Mesenchymal stem cell (in vitro differentiated cells and primary cell): ENCODE data around the gene FCHSD2.
"Not testable (repeated sequence)": the region's sequence is repeated elsewhere in the genome, so short reads cannot be mapped to it uniquely, and the experiment has no call there.

Experiments used
- DNase-seq: peaks from one replicate; pipeline ENCODE4 v3.0.0-alpha.2; 2013
- H2AFZ ChIP-seq: one replicate; pipeline ENCODE4 v1.6.1; 2013; ENCODE audit warnings: low read depth, mild to moderate bottlenecking, control low read depth, inconsistent platforms, low read length, moderate library complexity
- H2AK5ac ChIP-seq: 2 replicates; pipeline ENCODE4 v1.6.1; 2013; ENCODE audit warnings: low read length, moderate library complexity, mild to moderate bottlenecking, inconsistent platforms; ENCODE audit not compliant: severe bottlenecking
- H2BK120ac ChIP-seq: one replicate; pipeline ENCODE4 v1.6.1; 2013; ENCODE audit warnings: low read depth, mild to moderate bottlenecking, inconsistent platforms, low read length, moderate library complexity
- H2BK12ac ChIP-seq, 2 experiments: one replicate each; pipeline ENCODE4 v1.6.1; 2013; ENCODE audit warnings: inconsistent platforms in 2 of 2, low read length in 2 of 2, mild to moderate bottlenecking in 2 of 2, moderate library complexity in 2 of 2, control low read depth in 1 of 2
- H2BK15ac ChIP-seq: one replicate; pipeline ENCODE4 v1.6.1; 2013; ENCODE audit warnings: mild to moderate bottlenecking, low read depth, inconsistent platforms; ENCODE audit not compliant: poor library complexity, severe bottlenecking
- H2BK5ac ChIP-seq: 2 replicates; pipeline ENCODE4 v1.6.1; 2013; ENCODE audit warnings: low read depth, mild to moderate bottlenecking, low read length, control low read depth, inconsistent platforms; ENCODE audit not compliant: poor library complexity, severe bottlenecking
- H3K14ac ChIP-seq, 2 experiments: one replicate each; pipeline ENCODE4 v1.6.1; 2013; ENCODE audit warnings: inconsistent platforms in 2 of 2, low read length in 2 of 2, control low read depth in 1 of 2, mild to moderate bottlenecking in 1 of 2, moderate library complexity in 1 of 2
- H3K18ac ChIP-seq, 2 experiments: one replicate each; pipeline ENCODE4 v1.6.1; 2013; ENCODE audit warnings: inconsistent platforms in 2 of 2, low read length in 2 of 2, control low read depth in 1 of 2, low read depth in 1 of 2, mild to moderate bottlenecking in 1 of 2
- H3K23ac ChIP-seq, 2 experiments: one replicate each; pipeline ENCODE4 v1.6.1; 2013; ENCODE audit warnings: inconsistent platforms in 2 of 2, low read length in 2 of 2, mild to moderate bottlenecking in 2 of 2, moderate library complexity in 2 of 2, control low read depth in 1 of 2
- H3K27ac ChIP-seq: 2 replicates; pipeline ENCODE4 v1.5.1; 2013; ENCODE audit warnings: mild to moderate bottlenecking, moderate library complexity, low read length, control low read depth, inconsistent platforms; ENCODE audit not compliant: poor library complexity, severe bottlenecking
- H3K27me3 ChIP-seq, 2 experiments: 2 replicates each; pipeline versions ENCODE4 v1.6.1 to v1.7.0; 2013; ENCODE audit warnings: low read length in 2 of 2, mild to moderate bottlenecking in 2 of 2, moderate library complexity in 2 of 2, control low read depth in 1 of 2, inconsistent platforms in 1 of 2; ENCODE audit not compliant: control insufficient read depth in 1 of 2, insufficient read depth in 1 of 2
- H3K36me3 ChIP-seq, 2 experiments: 2 replicates each; pipeline versions ENCODE4 v1.6.1 to v1.7.0; 2013; ENCODE audit warnings: low read length in 2 of 2, control low read depth in 1 of 2, inconsistent platforms in 1 of 2, low read depth in 1 of 2, mild to moderate bottlenecking in 1 of 2; ENCODE audit not compliant: insufficient read depth in 2 of 2, control insufficient read depth in 1 of 2
- H3K4ac ChIP-seq, 2 experiments: one replicate each; pipeline ENCODE4 v1.6.1; 2013; ENCODE audit warnings: inconsistent platforms in 2 of 2, low read length in 2 of 2, mild to moderate bottlenecking in 2 of 2, moderate library complexity in 2 of 2, control low read depth in 1 of 2, low read depth in 1 of 2
- H3K4me1 ChIP-seq: 2 replicates; pipeline ENCODE4 v1.6.1; 2013; ENCODE audit warnings: low read depth, low read length, control low read depth; ENCODE audit not compliant: control insufficient read depth, insufficient read depth
- H3K4me2 ChIP-seq: 2 replicates; pipeline ENCODE4 v1.6.1; 2013; ENCODE audit warnings: low read length, mild to moderate bottlenecking, inconsistent platforms; ENCODE audit not compliant: poor library complexity, severe bottlenecking
- H3K4me3 ChIP-seq, 2 experiments: 2 replicates each; pipeline versions ENCODE4 v1.5.1 to v1.7.0; 2013; ENCODE audit warnings: low read length in 2 of 2, mild to moderate bottlenecking in 2 of 2, control low read depth in 1 of 2, low read depth in 1 of 2; ENCODE audit not compliant: insufficient read depth in 1 of 2
- H3K79me1 ChIP-seq: replicated peaks from 2 replicates; pipeline ENCODE4 v1.6.1; 2013; ENCODE audit warnings: mild to moderate bottlenecking, control low read depth, low read length, inconsistent platforms; ENCODE audit not compliant: poor library complexity, severe bottlenecking
- H3K9ac ChIP-seq: 2 replicates; pipeline ENCODE4 v1.7.0; 2013; ENCODE audit warnings: mild to moderate bottlenecking, low read length, moderate library complexity
- H3K9me3 ChIP-seq: 2 replicates; pipeline ENCODE4 v1.7.0; 2013; ENCODE audit warnings: mild to moderate bottlenecking, low read length; ENCODE audit not compliant: control insufficient read depth
- H4K8ac ChIP-seq: one replicate; pipeline ENCODE4 v1.6.1; 2013; ENCODE audit warnings: inconsistent platforms, mild to moderate bottlenecking, low read length, moderate library complexity
- H4K91ac ChIP-seq: one replicate; pipeline ENCODE4 v1.6.1; 2013; ENCODE audit warnings: mild to moderate bottlenecking, low read length, inconsistent platforms
- WGBS: methylation state at CpG from one replicate; pipeline ENCODE4 v1.1.7; 2013; ENCODE audit warnings: mixed read lengths; 5-methylcytosine and 5-hydroxymethylcytosine counted together

FCHSD2 gene

DNA sequence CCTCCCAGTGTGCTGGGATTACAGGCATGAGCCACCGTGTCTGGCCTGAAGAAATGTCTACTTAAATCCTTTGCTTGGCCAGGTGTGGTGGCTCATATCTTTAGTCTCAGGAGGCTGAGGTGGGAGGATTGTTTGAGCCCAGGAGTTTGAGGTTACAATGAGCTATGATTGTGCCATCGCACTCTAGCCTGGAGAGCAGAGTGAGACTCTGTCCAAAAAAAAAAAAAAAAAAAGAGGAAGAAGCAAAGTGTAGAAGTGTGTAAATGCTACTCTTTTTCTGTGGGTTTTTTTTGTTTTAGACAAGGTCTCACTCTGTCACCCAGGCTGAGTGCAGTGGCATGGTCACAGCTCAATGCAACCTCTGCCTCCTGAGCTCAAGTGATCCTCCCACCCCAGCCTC is 334.3 kb downstream of the FCHSD2 start:
- no peak overlapping the region for H3K4me3 ChIP-seq
- no peak overlapping the region for H3K4me2 ChIP-seq
- no peak for DNase-seq
- no peak overlapping the region for H3K23ac ChIP-seq
- H2AK5ac ChIP-seq, result no peak overlapping the region
- no peak overlapping the region for H3K9ac ChIP-seq
- H3K36me3 ChIP-seq, result peaks cover 4 to 9% of the 10 kb centered on the region in 2 experiments
- H3K27ac ChIP-seq, result no peak overlapping the region
- H2BK120ac ChIP-seq, result no peak overlapping the region
- no peaks in the 10 kb centered on the region for H3K27me3 ChIP-seq
- H2BK5ac ChIP-seq, result no peak overlapping the region
- no peak overlapping the region for H3K18ac ChIP-seq
- no peak overlapping the region for H2BK12ac ChIP-seq
- peaks cover 4% of the 10 kb centered on the region for H3K4me1 ChIP-seq
- 94% methylated on average over 2 of the region's 2 CpGs for WGBS
- H2BK15ac ChIP-seq, result no peak overlapping the region
- no peak overlapping the region for H2AFZ ChIP-seq
- H3K14ac ChIP-seq, result no peak overlapping the region
- H3K9me3 ChIP-seq, result no peaks in the 10 kb centered on the region
- H4K91ac ChIP-seq, result peak overlapping the region; percentile 15
- peak overlapping the region; percentile 28 for H4K8ac ChIP-seq
- H3K79me1 ChIP-seq, result peaks cover 6% of the 10 kb centered on the region
- no peak overlapping the region for H3K4ac ChIP-seq

DNA sequence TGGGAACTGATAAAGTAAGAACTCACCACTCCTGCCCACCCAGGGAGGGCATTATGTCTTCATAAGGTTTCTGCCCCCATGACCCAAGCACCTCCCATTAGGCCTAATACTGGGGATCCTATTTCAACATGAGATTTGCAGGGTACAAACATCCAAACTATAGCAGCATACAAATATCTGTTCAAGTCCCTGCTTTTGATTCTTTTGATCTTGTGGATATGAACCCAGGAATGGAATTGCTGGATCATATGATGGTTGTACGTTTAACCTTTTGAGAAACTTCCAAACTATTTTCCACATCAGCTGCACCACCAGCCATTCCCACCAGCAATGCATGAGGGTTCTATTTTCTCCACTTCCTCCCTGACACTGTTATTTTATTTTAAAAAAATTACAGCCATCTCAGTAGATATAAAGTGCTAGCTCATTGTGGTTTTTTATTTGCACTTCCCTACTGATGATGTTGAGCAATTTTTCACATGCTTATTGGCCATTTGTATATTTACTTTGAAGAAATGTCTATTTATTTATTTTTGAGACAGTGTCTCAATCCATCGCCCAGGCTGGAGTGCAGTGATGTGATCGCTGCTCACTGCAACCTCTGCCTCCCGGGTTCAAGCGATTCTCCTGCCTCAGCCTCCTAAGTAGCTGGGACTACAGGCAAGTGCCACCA is 335.0 kb downstream of the FCHSD2 start:
- H3K14ac ChIP-seq, result no peak overlapping the region

DNA sequence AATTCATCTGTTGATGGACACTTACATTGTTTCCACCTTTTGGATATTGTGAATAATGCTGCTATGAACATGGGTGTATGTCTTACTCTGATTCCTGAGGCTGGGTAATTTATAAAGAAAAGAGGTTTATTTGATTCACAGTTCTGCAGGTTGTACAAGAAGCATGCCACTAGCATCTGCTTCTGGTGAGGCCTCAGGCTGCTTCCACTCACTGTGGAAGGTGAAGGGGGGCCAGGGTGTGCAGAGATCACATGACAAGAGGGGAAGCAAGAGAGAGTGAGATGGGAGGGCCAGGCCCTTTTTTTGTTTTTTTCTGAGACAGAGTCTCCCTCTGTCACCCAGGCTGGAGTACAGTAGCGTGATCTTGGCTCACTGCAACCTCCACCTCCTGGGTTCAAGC is 335.7 kb downstream of the FCHSD2 start:
- not testable (repeated sequence) for H3K36me3 ChIP-seq, H3K27ac ChIP-seq, H3K4me2 ChIP-seq, H3K14ac ChIP-seq, H2BK15ac ChIP-seq, H3K4me1 ChIP-seq, H3K23ac ChIP-seq, H2AFZ ChIP-seq, H4K8ac ChIP-seq, DNase-seq, H4K91ac ChIP-seq, H2BK120ac ChIP-seq, H3K9ac ChIP-seq, H3K27me3 ChIP-seq, H3K9me3 ChIP-seq, H3K79me1 ChIP-seq, H3K4me3 ChIP-seq, H2AK5ac ChIP-seq, H2BK5ac ChIP-seq, H3K18ac ChIP-seq
- WGBS, result 100% methylated on average over 1 of the region's 1 CpG
- Histone ChIP-seq H2BK12ac (peak overlapping the region in 1 of 2 experiments; percentile 52), H3K4ac (peak overlapping the region in 1 of 2 experiments; percentile 16)

More for the DNA sequence above, 335.0 kb downstream of the FCHSD2 start:
- H3K18ac ChIP-seq, result no peak overlapping the region
- no peaks in the 10 kb centered on the region for H3K9me3 ChIP-seq
- no peaks in the 10 kb centered on the region for H3K4me1 ChIP-seq
- H4K91ac ChIP-seq, result no peak overlapping the region
- H2AK5ac ChIP-seq, result no peak overlapping the region
- H3K4me2 ChIP-seq, result no peak overlapping the region
- no peak overlapping the region for H3K9ac ChIP-seq
- no peak overlapping the region for H3K23ac ChIP-seq
- H3K79me1 ChIP-seq, result peaks cover 2% of the 10 kb centered on the region
- H2AFZ ChIP-seq, result no peak overlapping the region
- no peak overlapping the region for H2BK120ac ChIP-seq
- H3K27ac ChIP-seq, result no peak overlapping the region
- WGBS, result 79% methylated on average over 4 of the region's 5 CpGs
- peaks cover 4 to 9% of the 10 kb centered on the region in 2 experiments for H3K36me3 ChIP-seq
- H2BK12ac ChIP-seq, result no peak overlapping the region
- H4K8ac ChIP-seq, result no peak overlapping the region
- DNase-seq, result peak; percentile 79
- no peak overlapping the region for H2BK15ac ChIP-seq
- no peak overlapping the region for H3K4me3 ChIP-seq
- no peak overlapping the region for H3K4ac ChIP-seq
- H2BK5ac ChIP-seq, result no peak overlapping the region
- no peaks in the 10 kb centered on the region for H3K27me3 ChIP-seq

DNA sequence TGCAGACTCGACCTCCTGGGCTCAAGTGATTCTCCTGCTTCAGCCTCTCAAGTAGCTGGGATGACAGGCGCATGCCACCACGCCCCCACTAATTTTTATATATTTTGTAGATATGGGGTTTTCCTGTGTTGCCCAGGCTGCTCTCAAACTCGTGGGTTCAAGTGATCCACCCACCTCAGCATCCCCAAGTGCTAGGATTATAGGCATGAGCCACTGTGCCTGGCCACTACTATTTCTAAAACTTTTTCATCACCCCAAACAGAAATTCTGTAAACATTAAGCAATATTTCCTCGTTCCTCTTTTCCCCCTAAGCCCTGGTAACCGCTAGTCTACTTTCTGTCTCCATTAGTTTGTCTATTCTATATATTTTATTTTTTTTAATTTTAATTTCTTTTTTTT is 336.9 kb downstream of the FCHSD2 start:
- 82% methylated on average over 2 of the region's 6 CpGs for WGBS
- H4K91ac ChIP-seq, result no peak overlapping the region
- H2BK5ac ChIP-seq, result no peak overlapping the region

More for the DNA sequence above, 336.9 kb downstream of the FCHSD2 start:
- H2AK5ac ChIP-seq, result no peak overlapping the region
- no peaks in the 10 kb centered on the region for H3K79me1 ChIP-seq
- no peak overlapping the region for H3K14ac ChIP-seq
- no peak overlapping the region for H3K9ac ChIP-seq
- H3K4me1 ChIP-seq, result no peaks in the 10 kb centered on the region
- no peak overlapping the region for H2BK120ac ChIP-seq
- H2BK15ac ChIP-seq, result no peak overlapping the region
- no peak overlapping the region for H3K4me2 ChIP-seq
- no peaks in the 10 kb centered on the region for H3K27me3 ChIP-seq
- no peak overlapping the region for H2AFZ ChIP-seq
- H3K23ac ChIP-seq, result no peak overlapping the region
- H3K27ac ChIP-seq, result no peak overlapping the region
- DNase-seq, result no peak
- no peaks in the 10 kb centered on the region for H3K9me3 ChIP-seq
- H4K8ac ChIP-seq, result no peak overlapping the region
- no peak overlapping the region for H3K4me3 ChIP-seq
- H3K4ac ChIP-seq, result no peak overlapping the region
- no peak overlapping the region for H2BK12ac ChIP-seq
- H3K18ac ChIP-seq, result no peak overlapping the region
- H3K36me3 ChIP-seq, result peaks cover 4 to 6% of the 10 kb centered on the region in 2 experiments
